CD14-positive monocyte (primary cell): ENCODE measurements around the gene NEBL. TPM values are rescaled to one million over a fixed set of nuclear protein-coding genes. Genes with fewer than 3 reads are reported as not detected.

Source experiments
- DNase-seq, 3 donors: peaks; one replicate each; pipeline ENCODE4 v3.0.0-alpha.2; 2011 to 2022
- H2AFZ ChIP-seq: 2 replicates; pipeline ENCODE4 v1.6.0; 2012; ENCODE audit warnings: mild to moderate bottlenecking, low read depth, low read length, inconsistent platforms; ENCODE audit not compliant: insufficient read depth, poor library complexity, severe bottlenecking
- H3K27ac ChIP-seq, 2 donors: 1 replicate in 1 of 2; 2 replicates in 1 of 2; pipeline ENCODE4 v1.5.1; 2012 to 2013; ENCODE audit warnings: low read length in 2 of 2, control low read depth in 1 of 2, inconsistent platforms in 1 of 2, low read depth in 1 of 2, mild to moderate bottlenecking in 1 of 2
- H3K27me3 ChIP-seq, 2 donors: one replicate each; pipeline versions ENCODE4 v1.6.0 to v1.6.1; 2011 to 2013; ENCODE audit warnings: low read length in 2 of 2; ENCODE audit not compliant: control insufficient read depth in 2 of 2, insufficient read depth in 2 of 2
- H3K36me3 ChIP-seq, 2 donors: replicated peaks in 1 of 2; 1 replicate in 1 of 2; 2 replicates in 1 of 2; pipeline versions ENCODE4 v1.5.1 to v1.6.1; 2012 to 2013; ENCODE audit warnings: low read length in 2 of 2, control low read depth in 1 of 2, inconsistent platforms in 1 of 2, mild to moderate bottlenecking in 1 of 2; ENCODE audit not compliant: insufficient read depth in 2 of 2, control insufficient read depth in 1 of 2
- H3K4me1 ChIP-seq, 2 donors: 1 replicate in 1 of 2; 2 replicates in 1 of 2; pipeline versions ENCODE4 v1.5.1 to v1.6.1; 2012 to 2013; ENCODE audit warnings: low read length in 2 of 2, control low read depth in 1 of 2, inconsistent platforms in 1 of 2, mild to moderate bottlenecking in 1 of 2, moderate library complexity in 1 of 2; ENCODE audit not compliant: insufficient read depth in 2 of 2, control insufficient read depth in 1 of 2
- H3K4me2 ChIP-seq: replicated peaks from 2 replicates; pipeline ENCODE3; 2012; ENCODE audit warnings: low read length, moderate library complexity, mild to moderate bottlenecking; ENCODE audit not compliant: poor library complexity, severe bottlenecking; ENCODE audit errors: extremely low read depth
- H3K4me3 ChIP-seq, 3 experiments: fragments of 200-600 bp in 1 of 3; sonication (generic) in 1 of 3; replicated peaks in 1 of 3; 1 replicate in 2 of 3; 2 replicates in 1 of 3; pipeline ENCODE4 v1.5.1; 2011 to 2013; ENCODE audit warnings: low read length in 3 of 3, mild to moderate bottlenecking in 3 of 3, control low read depth in 2 of 3, low read depth in 2 of 3, inconsistent platforms in 1 of 3, moderate library complexity in 1 of 3
- H3K79me2 ChIP-seq: 2 replicates; pipeline ENCODE4 v1.6.0; 2012; ENCODE audit warnings: mild to moderate bottlenecking, control low read depth, inconsistent platforms, low read length, moderate library complexity; ENCODE audit not compliant: insufficient read depth
- H3K9ac ChIP-seq: 2 replicates; pipeline ENCODE4 v1.6.0; 2017; ENCODE audit warnings: low read length, mild to moderate bottlenecking; ENCODE audit not compliant: insufficient read depth, poor library complexity, severe bottlenecking
- H3K9me3 ChIP-seq, 2 donors: replicated peaks in 1 of 2; 1 replicate in 1 of 2; 2 replicates in 1 of 2; pipeline versions ENCODE4 v1.5.1 to v1.6.1; 2012 to 2013; ENCODE audit warnings: low read length in 2 of 2, control low read depth in 1 of 2; ENCODE audit not compliant: control insufficient read depth in 1 of 2, insufficient read depth in 1 of 2
- H4K20me1 ChIP-seq: 2 replicates; pipeline ENCODE4 v1.6.0; 2012; ENCODE audit warnings: mild to moderate bottlenecking, low read length, control low read depth, moderate library complexity; ENCODE audit not compliant: insufficient read depth
- H3K27ac Mint-ChIP-seq, 7 donors: one replicate each; pipeline ENCODE4 v1.8.0; 2020; ENCODE audit warnings: mild to moderate bottlenecking in 7 of 7, mixed read lengths in 7 of 7, moderate library complexity in 6 of 7, inconsistent platforms in 2 of 7
- H3K27me3 Mint-ChIP-seq, 3 donors: one replicate each; pipeline ENCODE4 v1.8.0; 2021 to 2022; ENCODE audit warnings: low read depth in 3 of 3, mild to moderate bottlenecking in 3 of 3, mixed read lengths in 3 of 3, moderate library complexity in 3 of 3, inconsistent platforms in 1 of 3
- H3K36me3 Mint-ChIP-seq, 2 donors: one replicate each; pipeline ENCODE4 v1.8.0; 2020; ENCODE audit warnings: mixed read lengths in 2 of 2, inconsistent platforms in 1 of 2, mild to moderate bottlenecking in 1 of 2
- H3K4me1 Mint-ChIP-seq: one replicate; pipeline ENCODE4 v1.8.0; 2020; ENCODE audit warnings: mild to moderate bottlenecking, mixed read lengths
- H3K4me3 Mint-ChIP-seq, 2 donors: one replicate each; pipeline ENCODE4 v1.8.0; 2020; ENCODE audit warnings: mild to moderate bottlenecking in 2 of 2, mixed read lengths in 2 of 2, moderate library complexity in 1 of 2
- H3K9me3 Mint-ChIP-seq, 7 donors: one replicate each; pipeline ENCODE4 v1.8.0; 2020 to 2022; ENCODE audit warnings: mixed read lengths in 7 of 7, mild to moderate bottlenecking in 6 of 7, moderate library complexity in 6 of 7, inconsistent platforms in 2 of 7
- CTCF ChIP-seq: fragments of 200-600 bp; IDR thresholded peaks from one replicate; pipeline ENCODE4 v1.8.0; 2022; ENCODE audit warnings: antibody characterized with exemption, mild to moderate bottlenecking
- WGBS: methylation state at CpG from one replicate; pipeline ENCODE4 v1.1.5; 2013; ENCODE audit warnings: missing lambda C conversion rate; ENCODE audit not compliant: insufficient coverage; 5-methylcytosine and 5-hydroxymethylcytosine counted together
- intact Hi-C, 2 donors: fragments of 100-400 bp; cut with micrococcal nuclease; formaldehyde crosslinking; loops; one replicate each; pipeline versions ENCODE4 v1.15.0 to v1.15.1; 2023
- polyA plus RNA-seq, 3 donors: library from polyadenylated mRNA; depleted of rRNA in 1 of 3; unstranded in 2 of 3; stranded (reverse) in 1 of 3; fragments of 300-500 nt in 2 of 3; fragments of >200 nt in 1 of 3; fragmentation: Illumina TruSeq in 2 of 3; gene quantifications; 1 replicate in 2 of 3; 2 replicates in 1 of 3; pipeline ENCODE4 v1.2.3, GENCODE V29; 2012 to 2021

The NEBL gene
- polyA plus RNA-seq, 3 donors = 9.7 TPM; not detected in 2

GRCh38 chr10:20903635-20904390 is 6.7 kb upstream of the NEBL start:
- Histone ChIP-seq H4K20me1 (no peaks in the 10 kb centered on the region), H3K79me2 (no peaks in the 10 kb centered on the region), H3K36me3 (no peaks in the 10 kb centered on the region), H3K9me3 (no peaks in the 10 kb centered on the region), H3K4me2 (no peak overlapping the region), H3K4me1 (no peaks in the 10 kb centered on the region), H2AFZ (no peak overlapping the region), H3K27me3 (no peaks in the 10 kb centered on the region), H3K27ac (no peak overlapping the region), H3K9ac (no peak overlapping the region), H3K4me3 (no peak overlapping the region)
- intact Hi-C loops = no loop called here
- no peaks in the 10 kb centered on the region for H3K36me3 Mint-ChIP-seq
- no CpG with 5 or more reads among the region's 5 CpGs for WGBS
- peaks cover 0 to 3% (median 2%) of the 10 kb centered on the region in 3 donors for H3K27me3 Mint-ChIP-seq
- no peak for TF ChIP-seq CTCF
- H3K27ac Mint-ChIP-seq = no peak overlapping the region
- peaks cover 0 to 11% (median 1%) of the 10 kb centered on the region in 7 donors for H3K9me3 Mint-ChIP-seq
- no peak overlapping the region for H3K4me3 Mint-ChIP-seq
- no peaks in the 10 kb centered on the region for H3K4me1 Mint-ChIP-seq
- DNase-seq = no peak

GRCh38 chr10:20901110-20901509 is 4.0 kb upstream of the NEBL start:
- H3K9ac ChIP-seq = no peak overlapping the region
- no peak overlapping the region for H3K27ac ChIP-seq
- no peaks in the 10 kb centered on the region for H3K9me3 ChIP-seq
- H3K27ac Mint-ChIP-seq = no peak overlapping the region
- no peaks in the 10 kb centered on the region for H3K36me3 Mint-ChIP-seq
- H4K20me1 ChIP-seq = no peaks in the 10 kb centered on the region
- H3K27me3 ChIP-seq = no peaks in the 10 kb centered on the region
- no peak overlapping the region for H2AFZ ChIP-seq
- no peak for DNase-seq
- intact Hi-C loops = no loop called here
- H3K4me3 ChIP-seq = no peak overlapping the region
- WGBS = 100% methylated on average over 2 of the region's 5 CpGs
- TF ChIP-seq CTCF = no peak
- H3K36me3 ChIP-seq = no peaks in the 10 kb centered on the region
- H3K4me3 Mint-ChIP-seq = no peak overlapping the region
- no peaks in the 10 kb centered on the region for H3K4me1 ChIP-seq
- no peak overlapping the region for H3K4me2 ChIP-seq
- no peaks in the 10 kb centered on the region for H3K79me2 ChIP-seq
- H3K4me1 Mint-ChIP-seq = no peaks in the 10 kb centered on the region
- peaks cover 0 to 3% (median 2%) of the 10 kb centered on the region in 3 donors for H3K27me3 Mint-ChIP-seq
- H3K9me3 Mint-ChIP-seq = peaks cover 0 to 11% (median 1%) of the 10 kb centered on the region in 7 donors
